Renal pelvis (tissue), 4 donors: ENCODE results near the gene TUFT1. TPM values are rescaled to one million over a fixed set of nuclear protein-coding genes. Genes with fewer than 3 reads are reported as not detected.
"Not testable (repeated sequence)": the region's sequence is repeated elsewhere in the genome, so short reads cannot be mapped to it uniquely, and the experiment has no call there.

Experiments
- DNase-seq: peaks from one replicate; pipeline ENCODE4 v3.0.0-alpha.2; 2013
- polyA plus RNA-seq, 3 donors: library from polyadenylated mRNA; unstranded; fragments of 120-200 nt; gene quantifications; one replicate each; pipeline ENCODE4 v1.2.1, GENCODE V29; 2013; ENCODE audit not compliant: insufficient read length in 3 of 3

The TUFT1 gene
- polyA plus RNA-seq, 3 donors, result 8.8 to 14.1 (median 11.7) TPM

DNA sequence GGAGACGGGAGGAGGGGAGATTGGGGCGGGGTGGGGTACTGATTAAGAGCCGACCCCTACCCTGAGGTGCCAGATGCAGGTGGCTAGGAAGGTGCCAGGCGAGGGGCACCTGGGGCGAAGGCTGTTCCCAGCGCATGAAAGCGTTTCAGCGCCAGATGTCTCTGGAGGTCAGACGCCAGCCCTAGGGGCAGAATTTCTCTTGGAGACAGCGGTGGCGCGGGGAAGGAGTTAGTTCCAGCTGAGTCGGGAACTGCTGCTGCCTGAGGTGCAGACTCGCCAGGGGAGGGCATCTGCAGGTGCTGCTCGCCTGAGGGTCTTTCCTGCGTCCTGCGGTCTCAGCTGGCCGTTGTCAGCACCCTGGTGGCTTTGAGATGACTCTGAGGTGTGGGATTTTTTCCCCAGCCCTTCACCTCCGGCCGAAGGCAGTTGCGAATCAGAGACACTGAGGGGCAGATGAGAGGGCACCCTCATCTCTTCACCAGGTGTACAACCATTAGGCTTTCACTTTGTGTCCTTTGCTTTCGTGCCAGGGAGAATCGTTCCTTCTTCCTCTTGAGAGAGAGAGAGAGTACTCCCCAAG lies 28.4 kb upstream of the TUFT1 start:
- DNase-seq, result no peak

DNA sequence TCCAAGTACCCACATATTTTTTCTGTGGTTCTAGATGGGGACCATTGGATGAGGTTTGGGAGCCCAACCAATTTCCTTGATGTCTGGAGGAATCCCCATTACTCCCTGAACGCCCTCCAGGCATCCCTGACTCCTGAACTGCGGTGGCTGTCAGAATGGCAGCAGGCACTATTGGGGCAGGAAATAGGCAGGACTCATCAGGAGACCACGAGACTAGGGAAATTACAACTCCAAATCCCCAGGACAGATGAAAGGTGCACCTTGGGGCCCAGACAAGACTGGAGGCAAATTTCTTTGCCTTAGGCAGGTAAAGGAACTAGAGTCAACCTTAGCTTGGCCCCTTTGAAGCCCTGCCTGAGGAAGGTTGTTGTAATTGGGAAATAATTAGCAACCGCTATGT lies 27.8 kb upstream of the TUFT1 start:
- no peak for DNase-seq

DNA sequence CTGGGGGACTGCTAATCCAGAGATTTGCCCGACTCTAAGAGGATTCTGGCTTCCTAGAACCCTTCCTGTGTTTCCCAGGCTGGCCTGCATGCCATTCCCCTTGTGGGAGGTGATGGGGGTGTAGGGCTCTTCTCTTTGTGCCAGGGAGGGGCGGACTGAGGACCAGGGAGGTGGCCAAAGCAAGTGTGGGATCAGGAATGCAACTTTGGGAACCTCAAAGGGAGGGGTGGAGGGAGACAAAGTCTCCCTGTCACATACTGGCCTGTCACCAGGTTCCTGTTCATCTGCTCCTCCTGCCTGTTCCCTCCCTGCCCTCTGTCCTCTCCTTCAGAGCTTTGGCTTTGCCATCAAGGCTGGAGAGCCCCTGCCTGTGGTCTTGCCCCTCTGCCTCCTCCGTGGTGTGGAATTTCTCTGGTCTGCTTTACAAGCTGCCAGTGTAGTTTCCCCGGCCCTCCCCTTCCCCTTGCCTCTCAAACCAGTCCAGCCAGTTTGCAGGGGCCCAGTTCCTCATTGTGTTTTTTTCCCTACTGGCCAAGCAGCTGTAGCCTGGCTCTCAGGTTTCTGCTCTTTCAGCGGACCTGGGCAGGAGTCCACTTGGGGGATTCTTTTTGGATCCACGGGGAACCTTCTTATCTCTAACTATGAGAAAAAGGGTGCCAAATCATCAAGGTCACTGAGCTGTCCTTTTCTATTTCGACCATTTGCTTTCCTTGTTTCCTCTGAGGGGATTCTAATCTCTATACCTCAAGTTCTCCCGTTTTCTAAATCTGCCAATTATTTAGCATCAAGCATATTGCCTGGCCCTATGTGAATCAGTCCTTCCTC lies 27.1 kb upstream of the TUFT1 start:
- peak; percentile 63 for DNase-seq

GRCh38 chr1:151513626-151514121 lies 26.4 kb upstream of the TUFT1 start:
- no peak for DNase-seq

- no peak for DNase-seq
Observed at GRCh38 chr1:151514366-151514765, 25.7 kb upstream of the TUFT1 start.

DNA sequence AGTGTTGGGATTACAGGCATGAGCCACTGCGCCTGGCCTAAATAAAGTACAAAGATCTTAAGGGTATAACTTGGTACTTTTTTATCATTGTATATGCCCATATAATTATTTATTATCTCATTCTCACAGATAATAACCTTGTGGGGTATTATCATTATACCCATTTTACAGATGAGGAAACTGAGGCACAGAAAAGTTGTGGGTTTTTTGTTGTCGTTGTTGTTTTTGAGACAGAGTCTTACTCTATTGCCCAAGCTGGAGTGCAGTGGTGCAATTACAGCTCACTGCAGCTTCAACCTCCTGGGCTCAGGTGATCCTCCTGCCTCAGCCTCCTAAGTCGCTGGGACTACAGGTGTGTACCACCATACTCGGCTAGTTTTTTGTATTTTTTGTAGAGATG lies 24.8 kb upstream of the TUFT1 start:
- DNase-seq, result no peak

- no peak for DNase-seq
Observed at GRCh38 chr1:151516031-151516511, 24.0 kb upstream of the TUFT1 start.

DNA sequence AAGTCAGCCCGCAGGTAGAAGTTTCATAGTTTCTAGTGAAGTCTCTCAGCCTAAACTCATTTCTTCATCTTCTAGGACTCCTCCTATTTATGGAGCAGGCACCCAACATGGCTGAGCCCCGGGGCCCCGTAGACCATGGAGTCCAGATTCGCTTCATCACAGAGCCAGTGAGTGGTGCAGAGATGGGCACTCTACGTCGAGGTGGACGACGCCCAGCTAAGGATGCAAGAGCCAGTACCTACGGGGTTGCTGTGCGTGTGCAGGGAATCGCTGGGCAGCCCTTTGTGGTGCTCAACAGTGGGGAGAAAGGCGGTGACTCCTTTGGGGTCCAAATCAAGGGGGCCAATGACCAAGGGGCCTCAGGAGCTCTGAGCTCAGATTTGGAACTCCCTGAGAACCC lies 21.7 kb upstream of the TUFT1 start:
- DNase-seq, result no peak

DNA sequence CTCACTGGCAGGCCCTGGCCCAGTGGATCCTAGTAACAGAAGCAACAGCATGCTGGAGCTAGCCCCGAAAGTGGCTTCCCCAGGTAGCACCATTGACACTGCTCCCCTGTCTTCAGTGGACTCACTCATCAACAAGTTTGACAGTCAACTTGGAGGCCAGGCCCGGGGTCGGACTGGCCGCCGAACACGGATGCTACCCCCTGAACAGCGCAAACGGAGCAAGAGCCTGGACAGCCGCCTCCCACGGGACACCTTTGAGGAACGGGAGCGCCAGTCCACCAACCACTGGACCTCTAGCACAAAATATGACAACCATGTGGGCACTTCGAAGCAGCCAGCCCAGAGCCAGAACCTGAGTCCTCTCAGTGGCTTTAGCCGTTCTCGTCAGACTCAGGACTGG lies 21.2 kb upstream of the TUFT1 start:
- no peak for DNase-seq

GRCh38 chr1:151519667-151520066 lies 20.4 kb upstream of the TUFT1 start:
- no peak for DNase-seq

GRCh38 chr1:151520359-151520758 lies 19.8 kb upstream of the TUFT1 start:
- DNase-seq, result no peak

DNA sequence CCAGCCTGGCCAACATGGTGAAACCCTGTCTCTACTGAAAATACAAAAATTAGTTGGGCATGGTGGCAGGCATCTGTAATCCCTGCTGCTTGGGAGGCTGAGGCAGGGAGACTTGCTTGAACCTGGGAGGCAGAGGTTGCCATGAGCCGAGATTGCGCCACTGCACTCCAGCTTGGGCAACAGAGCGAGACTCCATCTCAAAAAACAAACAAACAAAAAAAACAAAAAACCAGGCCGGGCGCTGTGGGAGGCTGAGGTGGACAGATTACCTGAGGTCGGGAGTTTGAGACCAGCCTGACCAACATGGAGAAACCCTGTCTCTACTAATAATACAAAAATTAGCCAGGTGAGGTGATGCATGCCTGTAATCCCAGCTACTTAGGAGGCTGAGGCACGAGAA lies 17.7 kb upstream of the TUFT1 start:
- not testable (repeated sequence) for DNase-seq

GRCh38 chr1:151523326-151523725 lies 16.8 kb upstream of the TUFT1 start:
- no peak for DNase-seq

DNA sequence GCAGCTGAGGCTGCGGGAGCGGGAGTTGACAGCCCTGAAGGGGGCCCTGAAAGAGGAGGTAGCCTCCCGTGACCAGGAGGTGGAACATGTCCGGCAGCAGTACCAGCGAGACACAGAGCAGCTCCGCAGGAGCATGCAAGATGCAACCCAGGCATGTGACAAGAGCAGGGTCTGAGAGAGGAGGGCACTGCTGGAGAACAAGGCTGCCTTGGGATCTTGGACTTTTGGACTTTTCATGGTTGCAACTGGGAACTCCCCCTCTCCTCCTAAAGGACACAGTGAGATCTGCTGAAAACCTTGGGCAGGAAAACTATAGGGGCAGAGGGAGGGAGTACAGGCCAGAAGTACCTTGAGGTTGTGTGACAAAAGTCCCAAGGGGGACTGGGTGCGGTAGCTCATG lies 15.4 kb upstream of the TUFT1 start:
- no peak for DNase-seq

DNA sequence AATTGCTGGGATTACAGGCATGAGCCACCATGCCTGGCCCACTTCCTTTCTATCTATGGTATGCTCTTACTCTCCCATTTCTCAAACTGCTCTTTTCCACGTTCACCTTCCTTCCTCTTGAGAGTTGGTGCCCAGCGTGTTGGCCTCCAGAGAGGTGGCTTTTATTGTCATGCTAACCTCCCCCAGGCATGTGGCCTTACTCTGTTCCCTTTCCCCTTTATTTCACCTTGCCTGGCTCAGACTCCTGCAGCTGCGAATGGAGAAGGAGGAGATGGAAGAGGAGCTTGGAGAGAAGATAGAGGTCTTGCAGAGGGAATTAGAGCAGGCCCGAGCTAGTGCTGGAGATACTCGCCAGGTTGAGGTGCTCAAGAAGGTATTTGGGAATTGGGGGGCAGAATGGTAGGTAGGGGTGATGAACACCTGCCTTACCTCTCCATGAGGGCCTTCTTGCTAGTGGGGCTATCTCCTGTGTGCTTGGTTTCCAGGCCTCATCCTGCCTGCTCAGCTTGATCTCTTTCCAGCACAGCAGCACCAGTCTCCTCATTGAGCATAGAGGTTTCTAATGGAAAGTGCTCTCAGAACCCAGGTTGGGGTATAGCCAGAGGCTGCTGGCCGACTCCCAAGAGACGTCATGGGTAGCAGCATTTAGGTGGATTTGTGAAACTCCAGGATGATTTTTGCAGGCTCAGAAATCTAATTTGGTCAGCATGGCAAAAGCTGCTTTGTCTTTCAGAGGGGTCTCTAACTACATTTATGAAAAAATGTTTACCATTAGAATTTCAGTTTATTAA lies 13.2 kb upstream of the TUFT1 start:
- DNase-seq, result no peak

DNA sequence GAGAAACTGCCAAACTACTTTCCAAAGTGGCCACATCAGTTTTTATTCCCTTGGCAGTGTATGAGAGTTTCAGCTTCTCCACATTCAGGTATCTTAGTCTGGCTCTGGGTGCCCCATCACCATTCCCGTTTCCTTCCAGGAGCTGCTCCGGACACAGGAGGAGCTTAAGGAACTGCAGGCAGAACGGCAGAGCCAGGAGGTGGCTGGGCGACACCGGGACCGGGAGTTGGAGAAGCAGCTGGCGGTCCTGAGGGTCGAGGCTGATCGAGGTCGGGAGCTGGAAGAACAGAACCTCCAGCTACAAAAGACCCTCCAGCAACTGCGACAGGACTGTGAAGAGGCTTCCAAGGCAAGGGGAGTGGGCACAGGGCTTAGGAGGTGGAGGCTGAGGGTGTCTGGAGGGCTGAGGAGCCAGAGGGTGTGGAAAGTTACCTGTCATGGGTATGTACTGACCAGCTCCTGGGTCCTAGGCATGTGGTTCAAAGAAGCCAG lies 10.9 kb upstream of the TUFT1 start:
- no peak for DNase-seq

- no peak for DNase-seq
Observed at GRCh38 chr1:151529781-151530180, 10.3 kb upstream of the TUFT1 start.

GRCh38 chr1:151530461-151530860 lies 9.6 kb upstream of the TUFT1 start:
- DNase-seq, result no peak

- DNase-seq, result no peak
Observed at GRCh38 chr1:151533870-151534269, 6.2 kb upstream of the TUFT1 start.

DNA sequence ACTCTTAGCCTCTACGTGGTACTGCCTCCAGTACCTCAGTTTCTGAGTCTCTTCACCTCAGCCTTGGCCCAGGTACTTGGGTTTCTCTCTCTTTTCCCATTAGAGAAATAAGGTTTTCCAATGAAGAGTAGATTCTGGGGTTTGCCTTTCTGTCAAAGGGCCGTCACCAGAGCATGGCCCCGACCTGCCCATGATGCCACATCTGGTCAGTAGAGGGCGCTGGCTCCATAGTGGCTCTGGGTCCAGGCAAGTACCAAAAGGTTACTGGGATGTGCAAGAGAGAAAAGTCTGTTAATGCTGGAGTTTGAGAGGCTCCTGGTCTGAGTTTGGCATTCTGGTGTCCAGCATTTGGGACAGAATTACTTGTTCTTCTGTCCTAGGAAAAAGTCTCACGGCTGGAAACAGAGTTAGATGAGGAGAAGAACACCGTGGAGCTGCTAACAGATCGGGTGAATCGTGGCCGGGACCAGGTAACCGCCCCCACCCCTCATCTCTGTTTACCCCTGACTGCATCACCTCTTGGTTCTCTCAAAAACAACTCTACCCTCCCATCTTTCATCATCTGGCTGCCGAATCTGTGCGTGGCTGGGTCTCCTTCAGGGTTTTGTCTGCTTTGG lies 5.3 kb upstream of the TUFT1 start:
- DNase-seq, result no peak

GRCh38 chr1:151535326-151536271 lies 4.5 kb upstream of the TUFT1 start:
- no peak for DNase-seq
